HG03354 (cell line): ENCODE data around the gene GMNN.
"Not testable (repeated sequence)": the region's sequence is repeated elsewhere in the genome, so short reads cannot be mapped to it uniquely, and the experiment has no call there.

Experiments
- ATAC-seq: cut with Tn5 transposase; IDR thresholded peaks from one replicate; pipeline ENCODE4 v1.9.1; 2021; ENCODE audit warnings: mild to moderate bottlenecking; ENCODE audit not compliant: unreplicated experiment, poor library complexity, severe bottlenecking

GMNN gene

DNA sequence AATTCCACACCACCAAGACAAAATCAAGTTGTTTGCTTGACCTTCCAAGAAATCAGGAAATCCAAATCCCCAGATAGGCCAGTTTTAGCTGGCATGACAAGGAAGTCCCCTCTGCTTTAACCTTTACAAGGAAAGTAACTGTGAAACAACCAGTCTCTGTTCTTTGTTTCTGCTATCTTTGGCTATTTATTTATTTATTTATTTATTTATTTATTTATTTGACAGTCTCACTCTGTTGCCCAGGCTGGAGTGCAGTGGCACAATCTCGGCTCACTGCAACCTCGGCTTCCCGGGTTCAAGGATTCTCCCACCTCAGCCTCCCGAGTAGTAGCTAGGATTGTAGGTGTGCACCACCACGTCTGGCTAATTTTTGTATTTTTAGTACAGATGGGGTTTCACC, 14.5 kb upstream of the GMNN start:
- ATAC-seq = no peak

GRCh38 chr6:24761193-24761835, 13.4 kb upstream of the GMNN start:
- no peak for ATAC-seq

DNA sequence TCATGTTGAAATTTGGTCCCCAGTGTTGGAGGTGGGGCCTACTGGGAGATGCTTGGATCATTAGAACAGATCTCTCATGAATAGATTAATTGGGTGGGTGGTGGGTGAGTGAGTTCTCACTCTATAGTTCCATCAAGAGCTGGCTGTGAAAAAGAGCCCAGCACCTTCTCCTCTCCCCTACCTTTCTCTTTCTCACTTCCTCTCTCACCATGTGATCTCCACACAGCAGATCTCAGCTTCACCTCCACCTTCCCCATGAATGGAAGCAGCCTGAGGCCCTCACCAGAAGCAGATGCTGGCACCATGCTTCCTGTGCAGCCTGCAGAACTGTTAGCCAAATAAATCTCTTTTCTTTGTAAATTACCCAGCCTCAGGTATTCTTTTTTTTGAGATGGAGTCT, 12.9 kb upstream of the GMNN start:
- no peak for ATAC-seq

DNA sequence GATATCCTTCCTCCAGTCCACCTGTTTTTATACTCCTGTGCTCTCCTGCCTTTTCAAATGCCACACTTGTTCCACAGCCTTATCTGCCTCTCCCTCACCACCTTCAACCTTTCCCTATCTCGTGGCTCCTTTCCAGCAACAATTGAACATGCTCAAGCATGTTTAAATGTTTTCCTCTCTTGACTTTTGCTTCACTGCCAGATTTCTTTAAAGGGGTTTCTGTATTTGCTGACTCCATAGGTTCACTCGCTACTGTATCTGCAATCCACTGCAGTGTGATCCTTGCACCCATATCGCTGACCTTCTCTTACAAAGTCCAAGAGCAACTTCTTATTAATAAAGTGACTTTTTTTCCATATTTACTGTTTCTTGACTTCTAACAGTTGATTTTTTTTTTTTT, 11.2 kb upstream of the GMNN start:
- no peak for ATAC-seq

GRCh38 chr6:24764833-24765828, 9.6 kb upstream of the GMNN start:
- ATAC-seq = not testable (repeated sequence)

GRCh38 chr6:24765968-24766367, 8.8 kb upstream of the GMNN start:
- not testable (repeated sequence) for ATAC-seq

GRCh38 chr6:24766680-24767462, 7.9 kb upstream of the GMNN start:
- ATAC-seq = no peak

GRCh38 chr6:24768361-24768760, 6.4 kb upstream of the GMNN start:
- ATAC-seq = no peak

DNA sequence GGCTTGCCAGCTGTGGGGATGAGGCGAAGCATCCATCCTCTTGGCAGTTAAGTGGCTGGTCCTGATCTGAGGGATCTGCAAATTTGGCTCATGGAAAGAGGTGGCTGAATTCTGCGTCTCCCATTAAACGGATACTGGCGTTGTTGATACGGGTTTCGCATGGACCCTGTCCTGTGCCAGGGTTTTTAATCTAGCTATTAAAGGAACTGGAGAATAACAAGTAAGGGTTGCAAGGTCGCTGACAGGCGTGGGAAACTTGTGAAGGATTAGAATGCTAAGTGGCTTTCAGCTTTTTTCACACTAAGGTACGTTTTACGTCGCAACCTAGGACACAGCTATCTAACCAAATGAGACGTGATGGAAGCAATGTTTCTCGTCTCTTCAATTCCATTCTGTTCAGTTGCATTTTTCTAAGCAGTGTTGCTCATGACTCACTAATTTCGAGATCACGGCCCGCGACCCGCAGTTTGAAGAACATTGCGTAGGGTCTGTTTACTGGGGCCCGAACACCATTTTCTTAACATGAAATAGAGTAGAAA, 852 bp downstream of the GMNN start:
- peak; percentile 3 for ATAC-seq

- no peak for ATAC-seq
Measured at GRCh38 chr6:24777227-24777626, 2.5 kb downstream of the GMNN start.

GRCh38 chr6:24778121-24778520, 3.4 kb downstream of the GMNN start:
- no peak for ATAC-seq

DNA sequence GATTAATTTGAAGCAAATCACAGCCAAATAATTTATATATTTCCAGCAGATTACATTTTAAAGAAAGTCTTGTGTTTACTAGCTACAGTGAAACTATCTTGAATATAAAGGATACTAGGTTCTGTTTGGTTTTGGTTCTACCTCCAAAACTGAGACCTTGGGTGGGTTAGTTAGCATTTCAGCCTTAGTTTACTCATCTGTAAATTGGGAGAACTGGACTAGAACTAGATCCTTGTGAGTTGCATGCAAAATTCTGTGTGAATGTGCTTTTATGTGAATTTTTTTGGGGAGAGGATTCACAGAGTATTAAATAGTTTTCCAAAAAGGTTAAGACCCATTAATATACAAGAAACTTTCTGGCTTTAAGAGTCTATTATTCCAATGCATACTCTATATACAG, 4.1 kb downstream of the GMNN start:
- no peak for ATAC-seq

GRCh38 chr6:24779416-24780016, 4.8 kb downstream of the GMNN start:
- no peak for ATAC-seq

- no peak for ATAC-seq
Measured at GRCh38 chr6:24780206-24780605, 5.5 kb downstream of the GMNN start.

DNA sequence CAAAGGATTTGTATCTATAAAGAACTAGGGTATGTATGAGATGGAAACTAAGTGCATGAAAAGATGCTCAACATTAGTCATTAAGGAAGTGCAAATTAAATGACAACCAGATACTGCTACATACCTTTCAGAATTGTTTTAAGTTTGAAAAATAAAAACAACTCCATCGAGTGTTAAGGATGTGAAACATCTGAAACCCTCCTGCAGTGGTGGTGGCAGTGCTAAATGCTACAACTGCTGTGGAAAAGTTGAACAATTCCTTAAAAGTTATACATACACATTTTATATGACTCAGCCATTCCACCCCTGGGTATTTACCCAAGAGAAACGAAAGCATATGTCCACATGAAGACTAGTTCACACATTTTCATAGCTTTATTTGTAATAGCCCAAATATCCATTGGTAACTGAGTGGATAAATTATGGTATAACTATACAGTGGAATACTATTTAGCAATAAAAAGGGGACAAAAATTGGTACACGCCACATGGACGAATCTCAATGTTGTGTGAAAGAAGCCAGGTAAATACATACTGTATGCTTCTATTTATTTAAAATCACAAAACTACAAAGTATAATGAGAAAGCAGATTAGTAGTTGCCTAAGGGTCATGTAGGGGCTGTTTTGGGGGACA, 13.4 kb downstream of the GMNN start:
- ATAC-seq = no peak

- ATAC-seq = no peak
Measured at GRCh38 chr6:24795106-24795505, 20.4 kb downstream of the GMNN start.

GRCh38 chr6:24796616-24797290, 22.0 kb downstream of the GMNN start:
- no peak for ATAC-seq

- ATAC-seq = no peak
Measured at GRCh38 chr6:24797596-24798216, 23.0 kb downstream of the GMNN start.
